ENCODE data around the gene ATP5F1D. TPM values are rescaled to one million over a fixed set of nuclear protein-coding genes. Genes with fewer than 3 reads are reported as not detected.
A peak's percentile ranks its signal among the peaks of the same experiment; 100 is the strongest.

ATP5F1D gene
- total and polyA plus RNA-seq, 5 donors from 2014 or later: 124 to 236 (median 220) TPM

DNA sequence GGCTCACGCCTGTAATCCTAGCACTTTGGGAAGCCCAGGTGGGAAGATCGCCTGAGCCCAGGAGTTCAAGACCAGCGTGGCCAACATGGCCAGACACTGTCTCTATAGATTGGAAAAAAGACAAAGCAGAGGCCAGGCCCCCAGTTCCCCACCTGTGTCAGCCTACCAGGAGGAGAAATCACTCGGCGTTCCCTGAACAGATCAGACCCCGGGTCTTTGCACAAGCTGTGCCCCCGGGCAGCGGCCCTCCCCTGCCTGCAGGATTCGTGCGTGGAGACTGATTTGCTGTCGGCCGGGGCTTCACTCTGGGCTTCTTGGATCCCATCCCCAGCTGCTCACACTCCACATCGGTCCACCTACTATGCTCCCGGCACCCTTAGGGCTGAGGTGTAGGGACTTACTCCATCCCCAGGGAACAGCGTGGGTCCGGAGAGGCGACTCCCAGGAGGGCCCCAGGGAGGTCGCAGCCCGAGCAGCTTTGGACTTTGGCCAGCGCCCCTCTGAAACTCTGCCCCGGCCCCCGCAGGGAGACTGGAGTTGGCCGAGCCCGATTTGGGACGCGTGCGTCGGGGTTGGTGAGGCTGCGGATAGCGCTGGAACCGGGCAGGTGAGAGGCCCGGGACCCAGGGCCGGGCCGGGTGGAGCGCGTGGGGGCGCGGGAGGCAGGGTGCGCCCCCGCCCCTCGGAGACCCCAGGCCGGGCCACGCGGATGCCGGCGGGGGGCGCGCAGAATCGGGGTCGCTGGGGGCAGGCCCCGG, 43.6 kb downstream of the ATP5F1D start:
- Histone ChIP-seq H3K4me3 (ENCODE audit: low read depth, low read length) (no peak overlapping the region), H3K4me1 (ENCODE audit: control insufficient read depth, insufficient read depth, low read length, poor library complexity, severe bottlenecking) (peaks cover 5% of the 10 kb centered on the region), H3K27ac (ENCODE audit: insufficient read depth, low read length, poor library complexity, severe bottlenecking) (no peak overlapping the region), H3K27me3 (ENCODE audit: control insufficient read depth, insufficient read depth, low read length) (peaks cover 3% of the 10 kb centered on the region), H3K9me3 (ENCODE audit: control insufficient read depth in 2 of 2, low read length in 2 of 2) (no peaks in the 10 kb centered on the region), H3K36me3 (ENCODE audit: control insufficient read depth, insufficient read depth, low read length) (no peaks in the 10 kb centered on the region)
- ATAC-seq (ENCODE audit: low read depth in 2 of 2) (no peak), DNase-seq (no peak)
- H3K4me1 Mint-ChIP-seq: peaks cover 0 to 8% (median 2%) of the 10 kb centered on the region in 4 donors
- H3K9me3 Mint-ChIP-seq: peaks cover 0 to 2% (median 0%) of the 10 kb centered on the region in 7 donors
- H3K27ac Mint-ChIP-seq: no peak overlapping the region
- peak overlapping the region; percentile 38 to 89 (median 48) for H3K4me3 Mint-ChIP-seq
- peaks cover 3% of the 10 kb centered on the region for H3K36me3 Mint-ChIP-seq
- H3K27me3 Mint-ChIP-seq: peaks cover 20% of the 10 kb centered on the region

DNA sequence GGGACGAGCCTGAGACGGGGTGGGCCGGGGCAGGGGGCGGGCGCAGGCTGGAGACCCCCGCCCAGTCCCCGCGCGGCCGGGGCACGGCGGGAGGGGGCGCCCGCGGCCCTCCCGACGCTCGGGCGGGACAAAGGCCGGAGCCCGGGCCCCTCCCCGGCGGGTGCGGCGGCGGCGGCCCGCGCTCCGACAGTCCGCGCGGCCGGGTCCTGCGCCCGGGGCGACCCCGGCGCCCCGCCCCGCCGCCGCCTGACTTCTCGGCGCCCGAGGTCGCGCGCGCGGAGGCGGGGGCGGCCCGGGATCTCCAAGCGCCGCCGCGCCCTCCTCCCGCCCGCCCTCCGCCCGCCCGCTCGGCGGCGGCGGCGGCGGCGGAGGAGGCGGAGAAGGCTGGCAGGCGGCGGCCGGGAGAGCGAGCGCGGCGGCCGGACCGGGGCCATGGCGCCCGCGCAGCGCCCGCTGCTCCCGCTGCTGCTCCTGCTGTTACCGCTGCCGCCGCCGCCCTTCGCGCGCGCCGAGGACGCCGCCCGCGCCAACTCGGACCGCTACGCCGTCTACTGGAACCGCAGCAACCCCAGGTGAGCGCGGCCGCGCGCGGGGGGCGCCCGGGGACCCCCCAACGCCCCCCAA, 44.3 kb downstream of the ATP5F1D start, which contains the start of gene EFNA2:
EFNA2 (plus strand) TSS at position 137 of the 624 bp plus-strand sequence; CDS start at position 433, 296 bp downstream.
- Mint-ChIP-seq H3K27me3 (peaks cover 20% of the 10 kb centered on the region), H3K9me3 (peaks cover 0 to 2% (median 0%) of the 10 kb centered on the region in 7 donors), H3K4me1 (peaks cover 0 to 8% (median 2%) of the 10 kb centered on the region in 4 donors), H3K27ac (no peak within 1 kb of the TSS), H3K4me3 (peak within 1 kb of the TSS; percentile 38 to 89 (median 48)), H3K36me3 (peaks cover 3% of the 10 kb centered on the region)
- H3K27me3 ChIP-seq (ENCODE audit: control insufficient read depth, insufficient read depth, low read length): peaks cover 3% of the 10 kb centered on the region
- ATAC-seq (ENCODE audit: low read depth in 2 of 2) (no peak), DNase-seq (no peak)
- H3K4me3 ChIP-seq (ENCODE audit: low read depth, low read length): no peak within 1 kb of the TSS
- no peaks in the 10 kb centered on the region for H3K9me3 ChIP-seq (ENCODE audit: control insufficient read depth in 2 of 2, low read length in 2 of 2)
- no peaks in the 10 kb centered on the region for H3K36me3 ChIP-seq (ENCODE audit: control insufficient read depth, insufficient read depth, low read length)
- no peak within 1 kb of the TSS for H3K27ac ChIP-seq (ENCODE audit: insufficient read depth, low read length, poor library complexity, severe bottlenecking)
- peaks cover 5% of the 10 kb centered on the region for H3K4me1 ChIP-seq (ENCODE audit: control insufficient read depth, insufficient read depth, low read length, poor library complexity, severe bottlenecking)

DNA sequence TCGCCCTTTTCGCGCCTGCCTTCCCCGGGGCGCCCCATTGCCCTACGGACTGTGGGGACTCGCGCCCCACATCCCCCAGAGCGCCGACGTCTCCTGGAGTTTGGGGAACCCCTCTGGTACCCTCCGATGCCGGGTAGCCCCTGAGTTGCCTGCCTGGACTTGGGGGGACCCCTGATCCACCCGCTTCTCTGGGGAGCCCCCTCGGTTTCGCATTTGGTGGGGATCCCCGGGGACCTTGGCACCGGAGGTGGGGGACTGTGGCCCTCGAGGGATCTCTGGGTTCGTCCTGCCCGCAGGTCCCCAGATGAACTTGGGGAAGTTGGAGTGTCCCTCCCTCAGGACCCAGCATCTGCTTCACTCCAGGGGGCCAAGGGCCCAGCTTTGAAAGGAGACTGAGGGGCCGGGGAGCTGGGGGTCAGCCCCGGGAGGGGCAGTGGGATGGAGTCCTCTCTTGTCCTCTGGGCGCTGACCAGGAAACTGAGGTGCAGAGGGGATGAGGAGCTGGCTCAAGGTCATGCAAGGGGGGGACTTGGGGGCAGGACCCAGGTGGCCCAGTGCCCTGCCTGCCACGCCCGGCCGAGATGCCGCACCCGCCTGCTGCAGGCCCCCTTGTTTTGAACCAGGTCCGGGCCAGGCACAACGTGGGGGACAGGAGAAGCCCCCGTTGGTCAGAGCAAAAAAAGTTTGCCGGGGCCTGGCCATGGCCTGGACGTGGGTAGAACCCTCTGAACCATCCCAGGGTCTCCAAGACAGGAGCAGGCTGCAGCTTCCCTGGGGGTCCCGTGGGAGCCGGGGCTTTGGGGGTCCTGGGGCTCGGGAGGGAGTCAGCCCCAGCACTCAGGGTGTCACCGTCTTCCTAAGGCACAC, 45.2 kb downstream of the ATP5F1D start:
- no peak for DNase-seq
- Histone ChIP-seq H3K4me1 (ENCODE audit: control insufficient read depth, insufficient read depth, low read length, poor library complexity, severe bottlenecking) (peaks cover 5% of the 10 kb centered on the region), H3K9me3 (ENCODE audit: control insufficient read depth in 2 of 2, low read length in 2 of 2) (no peaks in the 10 kb centered on the region), H3K27me3 (ENCODE audit: control insufficient read depth, insufficient read depth, low read length) (peaks cover 3% of the 10 kb centered on the region), H3K36me3 (ENCODE audit: control insufficient read depth, insufficient read depth, low read length) (no peaks in the 10 kb centered on the region), H3K4me3 (ENCODE audit: low read depth, low read length) (no peak overlapping the region), H3K27ac (ENCODE audit: insufficient read depth, low read length, poor library complexity, severe bottlenecking) (no peak overlapping the region)
- peaks cover 20% of the 10 kb centered on the region for H3K27me3 Mint-ChIP-seq
- H3K27ac Mint-ChIP-seq: no peak overlapping the region
- H3K4me1 Mint-ChIP-seq: peaks cover 0 to 8% (median 2%) of the 10 kb centered on the region in 4 donors
- peaks cover 0 to 2% (median 0%) of the 10 kb centered on the region in 7 donors for H3K9me3 Mint-ChIP-seq
- no peak for ATAC-seq (ENCODE audit: low read depth in 2 of 2)
- peak overlapping the region in 1 of 4 donors; percentile 54 for H3K4me3 Mint-ChIP-seq
- H3K36me3 Mint-ChIP-seq: peaks cover 3% of the 10 kb centered on the region

DNA sequence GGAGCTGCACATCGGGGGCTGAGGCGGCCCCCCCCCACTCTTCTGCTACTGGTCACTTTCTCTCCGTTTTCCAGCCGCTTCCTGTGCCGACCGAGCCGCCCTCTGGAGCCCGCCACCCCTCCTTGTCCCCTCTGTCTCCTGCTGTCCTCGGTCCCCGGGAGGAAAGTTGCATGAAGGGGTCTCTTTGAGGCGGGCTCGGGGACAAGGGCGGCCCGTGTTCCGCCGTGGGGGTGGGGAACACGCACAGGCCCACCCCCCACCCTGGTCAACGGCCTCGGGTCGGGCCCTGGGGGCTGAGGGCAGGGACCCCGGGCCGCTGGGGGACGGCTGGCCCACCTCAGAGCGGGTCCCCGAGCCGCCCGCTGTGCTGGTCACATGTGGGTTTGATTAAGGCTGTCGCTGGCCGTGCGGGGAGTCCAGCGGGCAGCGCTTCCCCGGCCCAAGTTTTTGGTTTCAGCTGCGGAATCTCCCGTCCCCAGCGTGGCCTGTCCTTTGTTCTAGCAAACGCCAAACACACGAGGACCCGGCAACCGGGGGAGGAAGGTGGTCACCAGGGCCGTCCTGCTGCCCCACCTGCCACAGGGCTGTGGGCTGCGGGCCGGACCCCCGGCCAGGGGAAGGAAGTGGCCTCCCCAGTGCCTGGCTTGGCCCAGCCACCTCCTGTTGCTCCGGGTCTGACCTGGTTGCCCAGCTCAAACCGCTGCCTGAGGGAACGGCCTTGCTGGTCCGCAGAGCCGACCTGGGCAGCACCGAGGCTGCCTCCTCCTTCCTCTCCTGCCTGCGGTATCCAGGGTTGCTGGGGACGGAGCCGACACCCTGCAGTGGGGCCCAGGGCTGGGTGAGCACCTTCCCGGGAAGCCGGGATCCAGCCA, 46.0 kb downstream of the ATP5F1D start:
- Histone ChIP-seq H3K4me3 (ENCODE audit: low read depth, low read length) (no peak overlapping the region), H3K27me3 (ENCODE audit: control insufficient read depth, insufficient read depth, low read length) (peaks cover 3% of the 10 kb centered on the region), H3K36me3 (ENCODE audit: control insufficient read depth, insufficient read depth, low read length) (no peaks in the 10 kb centered on the region), H3K9me3 (ENCODE audit: control insufficient read depth in 2 of 2, low read length in 2 of 2) (no peaks in the 10 kb centered on the region), H3K27ac (ENCODE audit: insufficient read depth, low read length, poor library complexity, severe bottlenecking) (no peak overlapping the region), H3K4me1 (ENCODE audit: control insufficient read depth, insufficient read depth, low read length, poor library complexity, severe bottlenecking) (peaks cover 5% of the 10 kb centered on the region)
- DNase-seq: no peak
- Mint-ChIP-seq H3K27ac (no peak overlapping the region), H3K4me3 (no peak overlapping the region), H3K27me3 (peaks cover 29% of the 10 kb centered on the region), H3K4me1 (peaks cover 0 to 8% (median 2%) of the 10 kb centered on the region in 4 donors), H3K9me3 (peaks cover 0 to 2% (median 0%) of the 10 kb centered on the region in 7 donors), H3K36me3 (peaks cover 3% of the 10 kb centered on the region)
- no peak for ATAC-seq (ENCODE audit: low read depth in 2 of 2)

DNA sequence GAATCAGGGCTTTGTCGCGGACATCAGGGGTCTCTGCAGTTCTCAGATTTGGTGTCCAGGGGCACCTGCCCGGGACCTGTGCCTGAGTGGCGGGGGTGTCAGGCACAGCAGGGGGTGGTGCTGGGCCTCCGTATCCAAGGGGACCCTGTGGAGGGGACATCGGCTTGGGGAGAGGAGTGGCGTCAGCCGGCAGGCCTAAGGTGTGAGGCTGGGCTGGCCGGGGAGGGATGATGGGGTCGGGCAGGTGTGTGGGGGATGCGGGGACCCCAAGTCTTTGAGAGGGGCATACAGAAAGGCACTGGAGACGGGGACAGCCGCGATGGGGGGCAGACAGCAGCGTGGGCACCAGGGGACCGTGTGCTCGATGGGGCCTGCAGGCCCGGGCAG, 46.7 kb downstream of the ATP5F1D start:
- peaks cover 3% of the 10 kb centered on the region for H3K27me3 ChIP-seq (ENCODE audit: control insufficient read depth, insufficient read depth, low read length)
- H3K27ac ChIP-seq (ENCODE audit: insufficient read depth, low read length, poor library complexity, severe bottlenecking): no peak overlapping the region
- H3K36me3 ChIP-seq (ENCODE audit: control insufficient read depth, insufficient read depth, low read length): no peaks in the 10 kb centered on the region
- H3K9me3 Mint-ChIP-seq: peaks cover 0 to 2% (median 0%) of the 10 kb centered on the region in 7 donors
- peaks cover 0 to 8% (median 2%) of the 10 kb centered on the region in 4 donors for H3K4me1 Mint-ChIP-seq
- H3K36me3 Mint-ChIP-seq: peaks cover 3% of the 10 kb centered on the region
- no peak for ATAC-seq (ENCODE audit: low read depth in 2 of 2)
- peaks cover 30% of the 10 kb centered on the region for H3K27me3 Mint-ChIP-seq
- no peaks in the 10 kb centered on the region for H3K9me3 ChIP-seq (ENCODE audit: control insufficient read depth in 2 of 2, low read length in 2 of 2)
- no peak for DNase-seq
- peaks cover 5% of the 10 kb centered on the region for H3K4me1 ChIP-seq (ENCODE audit: control insufficient read depth, insufficient read depth, low read length, poor library complexity, severe bottlenecking)
- no peak overlapping the region for H3K4me3 ChIP-seq (ENCODE audit: low read depth, low read length)
- no peak overlapping the region for H3K27ac Mint-ChIP-seq
- H3K4me3 Mint-ChIP-seq: no peak overlapping the region

DNA sequence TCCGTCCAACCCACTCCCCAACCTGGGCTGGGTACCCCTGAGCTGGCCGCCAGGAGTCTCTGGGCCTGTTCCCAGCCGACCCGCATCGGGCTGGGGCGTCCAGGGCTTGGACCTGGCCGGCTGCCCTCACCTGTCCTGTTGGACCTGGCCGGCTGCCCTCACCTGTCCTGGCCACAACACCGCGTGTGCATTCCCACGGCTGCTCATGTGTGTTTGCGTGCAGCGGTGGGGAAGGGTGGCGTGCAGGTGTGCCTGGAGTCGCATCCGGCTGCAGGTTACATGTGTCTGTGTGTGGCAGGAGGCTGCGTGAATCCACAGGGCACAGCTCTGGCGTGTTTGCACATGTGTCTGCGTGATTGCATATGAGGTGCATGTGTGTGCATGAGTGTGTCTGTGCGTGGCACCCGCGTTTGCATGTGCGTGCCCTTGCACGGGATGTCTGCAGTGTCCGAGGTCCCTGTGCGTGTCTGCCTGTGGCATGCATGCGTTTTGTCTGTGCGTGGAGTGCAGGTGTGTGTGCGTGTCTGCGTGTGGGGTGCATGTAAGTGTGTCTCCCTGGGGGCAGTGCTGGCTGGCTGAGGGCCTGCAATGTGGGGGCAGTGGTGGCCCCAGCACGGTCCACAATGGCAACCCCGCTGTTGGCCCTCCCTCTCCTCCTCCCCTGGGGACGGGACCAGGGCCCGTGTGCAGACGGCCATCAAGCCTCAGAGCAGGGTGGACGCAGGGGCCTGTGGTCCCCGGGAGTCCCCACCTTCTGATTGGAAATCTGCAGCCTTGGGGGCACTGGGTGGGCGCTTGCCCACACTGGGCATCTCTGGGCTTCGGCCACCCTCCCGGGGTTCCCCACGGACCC, 47.5 kb downstream of the ATP5F1D start:
- no peak overlapping the region for H3K27ac ChIP-seq (ENCODE audit: insufficient read depth, low read length, poor library complexity, severe bottlenecking)
- Mint-ChIP-seq H3K27ac (no peak overlapping the region), H3K4me1 (peaks cover 0 to 8% (median 2%) of the 10 kb centered on the region in 4 donors), H3K9me3 (peaks cover 0 to 2% (median 0%) of the 10 kb centered on the region in 7 donors), H3K27me3 (peaks cover 28% of the 10 kb centered on the region), H3K4me3 (peak overlapping the region in 1 of 4 donors; percentile 46), H3K36me3 (peaks cover 3% of the 10 kb centered on the region)
- DNase-seq (no peak), ATAC-seq (ENCODE audit: low read depth in 2 of 2) (no peak)
- peaks cover 5% of the 10 kb centered on the region for H3K4me1 ChIP-seq (ENCODE audit: control insufficient read depth, insufficient read depth, low read length, poor library complexity, severe bottlenecking)
- no peak overlapping the region for H3K4me3 ChIP-seq (ENCODE audit: low read depth, low read length)
- H3K9me3 ChIP-seq (ENCODE audit: control insufficient read depth in 2 of 2, low read length in 2 of 2): no peaks in the 10 kb centered on the region
- H3K27me3 ChIP-seq (ENCODE audit: control insufficient read depth, insufficient read depth, low read length): peaks cover 3% of the 10 kb centered on the region
- no peaks in the 10 kb centered on the region for H3K36me3 ChIP-seq (ENCODE audit: control insufficient read depth, insufficient read depth, low read length)

Measured in CD4-positive, CD25-positive, alpha-beta regulatory T cell (primary cell).